Testis (tissue), 2 donors: Measurements from ENCODE around the gene HES1.

Source experiments
- POLR2A ChIP-seq: fragments of 450-650 bp; IDR thresholded peaks from one replicate; pipeline ENCODE4 v1.6.1; 2017; ENCODE audit warnings: antibody characterized with exemption, mild to moderate bottlenecking, moderate library complexity
- TF ChIP-seq, protein P1 (sequence below), 3 experiments: fragments of 450-650 bp in 2 of 3; fragments of 200-600 bp in 1 of 3; sonication (generic) in 1 of 3; IDR thresholded peaks; one replicate each; pipeline ENCODE4 v1.5.1; 2016 to 2019; ENCODE audit warnings: antibody characterized with exemption in 3 of 3, mild to moderate bottlenecking in 2 of 3, moderate library complexity in 1 of 3

DNA sequence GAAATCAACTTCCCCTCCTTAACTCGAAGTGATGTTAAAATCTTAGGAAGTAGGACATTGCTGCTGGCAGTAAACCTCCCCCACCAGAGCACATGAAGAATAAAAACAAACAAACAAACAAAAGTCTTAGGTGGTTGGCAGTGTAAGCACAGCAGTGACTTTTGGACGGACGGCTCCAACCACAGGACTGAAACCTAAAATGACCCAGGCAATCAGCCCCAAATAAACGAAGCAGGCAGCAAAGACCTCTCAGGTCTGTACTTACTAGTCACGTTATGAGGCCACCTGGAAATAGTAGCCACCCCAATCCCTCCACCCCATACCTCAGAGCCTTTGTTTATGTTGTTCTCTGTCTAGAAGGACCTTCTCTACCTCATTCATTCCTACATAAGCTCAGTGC lies 33.5 kb upstream of the HES1 start:
- TF ChIP-seq POLR2A = no peak
- TF ChIP-seq, protein P1, sequence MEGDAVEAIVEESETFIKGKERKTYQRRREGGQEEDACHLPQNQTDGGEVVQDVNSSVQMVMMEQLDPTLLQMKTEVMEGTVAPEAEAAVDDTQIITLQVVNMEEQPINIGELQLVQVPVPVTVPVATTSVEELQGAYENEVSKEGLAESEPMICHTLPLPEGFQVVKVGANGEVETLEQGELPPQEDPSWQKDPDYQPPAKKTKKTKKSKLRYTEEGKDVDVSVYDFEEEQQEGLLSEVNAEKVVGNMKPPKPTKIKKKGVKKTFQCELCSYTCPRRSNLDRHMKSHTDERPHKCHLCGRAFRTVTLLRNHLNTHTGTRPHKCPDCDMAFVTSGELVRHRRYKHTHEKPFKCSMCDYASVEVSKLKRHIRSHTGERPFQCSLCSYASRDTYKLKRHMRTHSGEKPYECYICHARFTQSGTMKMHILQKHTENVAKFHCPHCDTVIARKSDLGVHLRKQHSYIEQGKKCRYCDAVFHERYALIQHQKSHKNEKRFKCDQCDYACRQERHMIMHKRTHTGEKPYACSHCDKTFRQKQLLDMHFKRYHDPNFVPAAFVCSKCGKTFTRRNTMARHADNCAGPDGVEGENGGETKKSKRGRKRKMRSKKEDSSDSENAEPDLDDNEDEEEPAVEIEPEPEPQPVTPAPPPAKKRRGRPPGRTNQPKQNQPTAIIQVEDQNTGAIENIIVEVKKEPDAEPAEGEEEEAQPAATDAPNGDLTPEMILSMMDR (IDR thresholded peaks at IDR 0.05) = no peak
